HEK293 (cell line): ENCODE data around the gene RAB11FIP5.

Source experiments
- CTCF ChIA-PET: fragments of 350-600 bp; formaldehyde crosslinking; extraction: SDS; loops from one replicate; lab custom pipeline; 2021; ENCODE audit warnings: antibody characterized with exemption; lab: Yijun Ruan, JAX
- POLR2A ChIA-PET: fragments of 300-600 bp; formaldehyde crosslinking; extraction: SDS; loops from one replicate; lab custom pipeline; 2020; ENCODE audit warnings: antibody characterized with exemption, inconsistent platforms; lab: Yijun Ruan, JAX
- H3K27ac ChIP-seq: fragments of 200-500 bp; sonication (Bioruptor generic); 2 replicates; pipeline ENCODE4 v1.5.1; 2014; ENCODE audit warnings: low read depth, low read length, control low read depth, inconsistent platforms; ENCODE audit errors: extremely low read depth
- H3K36me3 ChIP-seq, 2 experiments: fragments of 200-500 bp in 1 of 2; sonication (Bioruptor generic) in 1 of 2; 1 replicate in 1 of 2; 2 replicates in 1 of 2; pipeline ENCODE4 v1.5.1; 2014 to 2017; ENCODE audit warnings: inconsistent platforms in 2 of 2, low read length in 2 of 2; ENCODE audit not compliant: control insufficient read depth in 2 of 2, insufficient read depth in 1 of 2
- H3K4me1 ChIP-seq: fragments of 200-500 bp; sonication (Bioruptor generic); 2 replicates; pipeline ENCODE4 v1.5.1; 2014; ENCODE audit warnings: mild to moderate bottlenecking, low read length, inconsistent platforms; ENCODE audit not compliant: control insufficient read depth, insufficient read depth
- H3K4me3 ChIP-seq: 2 replicates; pipeline ENCODE4 v1.5.1; 2011; ENCODE audit warnings: low read depth, mild to moderate bottlenecking, control low read depth, low read length, moderate library complexity
- H3K9me3 ChIP-seq: fragments of 200-500 bp; sonication (Bioruptor generic); 2 replicates; pipeline ENCODE4 v1.5.1; 2014; ENCODE audit warnings: low read depth, low read length, inconsistent platforms; ENCODE audit not compliant: control insufficient read depth, insufficient read depth
- BCL11A ChIP-seq: fragments of 450-650 bp; formaldehyde crosslinking; IDR thresholded peaks from 2 replicates; pipeline ENCODE4 v1.5.1; 2016; ENCODE audit warnings: low read depth, missing biosample characterization, missing genetic modification characterization
- BCL11B ChIP-seq: fragments of 450-650 bp; formaldehyde crosslinking; IDR thresholded peaks from 2 replicates; pipeline ENCODE4 v1.5.1; 2016; ENCODE audit warnings: low read depth, missing biosample characterization, missing genetic modification characterization
- GLI4 ChIP-seq: fragments of 450-650 bp; formaldehyde crosslinking; IDR thresholded peaks from 2 replicates; pipeline ENCODE4 v1.5.1; 2016; ENCODE audit warnings: missing biosample characterization, missing genetic modification characterization
- SP3 ChIP-seq: fragments of 450-650 bp; formaldehyde crosslinking; IDR thresholded peaks from 2 replicates; pipeline ENCODE4 v1.5.1; 2016; ENCODE audit warnings: missing biosample characterization, missing genetic modification characterization
- ZFHX2 ChIP-seq: fragments of 450-650 bp; formaldehyde crosslinking; conservative IDR thresholded peaks from 2 replicates; pipeline ENCODE4 v1.5.1; 2016; ENCODE audit warnings: missing biosample characterization, missing genetic modification characterization
- ZFP37 ChIP-seq: fragments of 450-650 bp; formaldehyde crosslinking; IDR thresholded peaks from 2 replicates; pipeline ENCODE4 v1.5.1; 2016; ENCODE audit warnings: missing biosample characterization, missing genetic modification characterization
- ZIC2 ChIP-seq: fragments of 450-650 bp; formaldehyde crosslinking; IDR thresholded peaks from 2 replicates; pipeline ENCODE4 v1.5.1; 2016; ENCODE audit warnings: missing biosample characterization, missing genetic modification characterization
- ZNF114 ChIP-seq: fragments of 450-650 bp; formaldehyde crosslinking; IDR thresholded peaks from 2 replicates; pipeline ENCODE4 v1.5.0; 2017; ENCODE audit warnings: missing biosample characterization, missing genetic modification characterization
- ZNF221 ChIP-seq: fragments of 450-650 bp; formaldehyde crosslinking; IDR thresholded peaks from 2 replicates; pipeline ENCODE4 v1.5.1; 2017; ENCODE audit warnings: missing biosample characterization, missing genetic modification characterization, borderline replicate concordance
- ZNF24 ChIP-seq: fragments of 450-650 bp; formaldehyde crosslinking; IDR thresholded peaks from 2 replicates; pipeline ENCODE4 v1.5.1; 2016; ENCODE audit warnings: missing biosample characterization, missing genetic modification characterization
- ZNF311 ChIP-seq: fragments of 450-650 bp; formaldehyde crosslinking; IDR thresholded peaks from 2 replicates; pipeline ENCODE4 v1.5.1; 2017; ENCODE audit warnings: missing biosample characterization, missing genetic modification characterization, borderline replicate concordance
- ZNF660 ChIP-seq: fragments of 450-650 bp; IDR thresholded peaks from 2 replicates; pipeline ENCODE4 v1.5.1; 2018; ENCODE audit warnings: missing biosample characterization, mild to moderate bottlenecking, missing genetic modification characterization
- ZNF670 ChIP-seq: fragments of 450-650 bp; formaldehyde crosslinking; IDR thresholded peaks from 2 replicates; pipeline ENCODE4 v1.5.1; 2016; ENCODE audit warnings: missing biosample characterization, missing genetic modification characterization, low read depth
- ZNF785 ChIP-seq: fragments of 450-650 bp; formaldehyde crosslinking; IDR thresholded peaks from 2 replicates; pipeline ENCODE4 v1.5.1; 2016; ENCODE audit warnings: missing biosample characterization, missing genetic modification characterization
- ZXDB ChIP-seq: fragments of 450-650 bp; formaldehyde crosslinking; IDR thresholded peaks from 2 replicates; pipeline ENCODE4 v1.5.1; 2016; ENCODE audit warnings: missing biosample characterization, missing genetic modification characterization
- TF ChIP-seq, protein P1 (sequence below): sonication (generic); formaldehyde crosslinking; IDR thresholded peaks from 2 replicates; pipeline ENCODE4 v1.8.1; 2022; ENCODE audit warnings: mild to moderate bottlenecking, moderate library complexity, missing genetic modification reagents
- TF ChIP-seq, protein P2 (sequence below): fragments of 450-650 bp; formaldehyde crosslinking; IDR thresholded peaks from 2 replicates; pipeline ENCODE4 v1.5.1; 2016; ENCODE audit warnings: missing biosample characterization, missing genetic modification characterization
- TF ChIP-seq, protein P3 (sequence below): fragments of 450-650 bp; formaldehyde crosslinking; IDR thresholded peaks from 2 replicates; pipeline ENCODE4 v1.5.1; 2016; ENCODE audit warnings: missing biosample characterization, missing genetic modification characterization
- TF ChIP-seq, protein P4 (sequence below): fragments of 450-650 bp; formaldehyde crosslinking; IDR thresholded peaks from 2 replicates; pipeline ENCODE4 v1.5.1; 2016; ENCODE audit warnings: missing biosample characterization, missing genetic modification characterization
- TF ChIP-seq, protein P5 (sequence below): fragments of 450-650 bp; formaldehyde crosslinking; IDR thresholded peaks from 2 replicates; pipeline ENCODE4 v1.5.1; 2017; ENCODE audit warnings: missing biosample characterization, missing genetic modification characterization
- TF ChIP-seq, protein P6 (sequence below): fragments of 450-650 bp; formaldehyde crosslinking; IDR thresholded peaks from 2 replicates; pipeline ENCODE4 v1.5.1; 2016; ENCODE audit warnings: missing biosample characterization, missing genetic modification characterization, low read depth
- TF ChIP-seq, protein P7 (sequence below): fragments of 450-650 bp; formaldehyde crosslinking; IDR thresholded peaks from 2 replicates; pipeline ENCODE4 v1.5.1; 2016; ENCODE audit warnings: missing biosample characterization, missing genetic modification characterization

RAB11FIP5 gene

DNA sequence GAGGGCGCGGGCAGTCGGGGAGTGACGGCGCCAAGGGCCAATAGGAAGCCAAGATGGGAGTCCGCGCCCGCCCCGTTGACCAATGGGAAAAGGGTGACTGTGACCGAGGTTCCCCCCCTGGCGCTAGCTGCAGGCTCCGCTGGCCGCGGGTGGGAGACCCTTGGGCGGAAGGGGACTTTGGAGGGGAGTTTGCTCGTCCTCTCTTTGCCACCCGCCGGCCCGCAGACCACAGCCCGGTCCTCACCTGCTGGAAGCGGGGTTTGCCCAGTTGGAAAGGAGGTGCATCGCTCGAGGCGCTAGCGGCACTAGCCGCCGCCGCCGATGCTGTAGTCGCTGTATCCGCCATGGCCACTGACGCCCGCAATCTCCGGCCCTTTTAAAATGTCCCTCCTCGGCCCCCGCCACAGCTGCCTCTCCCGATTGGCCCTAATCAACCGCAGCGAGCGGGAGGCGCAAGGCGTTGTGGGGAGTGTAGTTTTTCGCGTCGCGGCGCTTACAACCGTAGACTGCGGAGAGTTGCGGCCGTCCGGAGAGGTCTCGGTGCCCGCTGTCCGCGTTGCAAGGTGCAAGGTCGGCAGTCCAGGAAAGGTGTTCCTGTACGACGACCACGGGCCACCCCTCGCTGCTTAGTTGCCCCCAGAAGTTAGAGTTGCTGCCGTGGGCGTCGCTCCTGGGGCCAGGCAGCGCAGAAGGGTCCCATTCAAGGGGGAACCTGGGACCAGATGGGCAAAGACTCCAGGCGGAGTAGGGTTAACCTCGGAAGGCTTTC, 41.2 kb downstream of the RAB11FIP5 start, which contains the start of gene SFXN5 (continued):
- TF ChIP-seq ZNF114 (tag by site-specific recombination) (no peak), ZNF24 (tag by site-specific recombination) (peak; percentile 87), ZNF670 (tag by site-specific recombination) (no peak), ZNF660 (tag by site-specific recombination) (peak; percentile 50; the same call in 1 of the 2 replicates), ZIC2 (peak; percentile 71), ZNF311 (no peak), GLI4 (tag by site-specific recombination) (no peak), ZFHX2 (tag by site-specific recombination) (peak; percentile 29; the same call in 1 of the 2 replicates), ZXDB (tag by site-specific recombination) (peak; percentile 89), SP3 (tag by site-specific recombination) (peak; percentile 64), BCL11A (tag by site-specific recombination) (peak; percentile 90; the same call in 1 of the 2 replicates), BCL11B (peak; percentile 85), ZFP37 (tag by site-specific recombination) (peak; percentile 77; the same call in 1 of the 2 replicates)
- TF ChIP-seq, protein P1, sequence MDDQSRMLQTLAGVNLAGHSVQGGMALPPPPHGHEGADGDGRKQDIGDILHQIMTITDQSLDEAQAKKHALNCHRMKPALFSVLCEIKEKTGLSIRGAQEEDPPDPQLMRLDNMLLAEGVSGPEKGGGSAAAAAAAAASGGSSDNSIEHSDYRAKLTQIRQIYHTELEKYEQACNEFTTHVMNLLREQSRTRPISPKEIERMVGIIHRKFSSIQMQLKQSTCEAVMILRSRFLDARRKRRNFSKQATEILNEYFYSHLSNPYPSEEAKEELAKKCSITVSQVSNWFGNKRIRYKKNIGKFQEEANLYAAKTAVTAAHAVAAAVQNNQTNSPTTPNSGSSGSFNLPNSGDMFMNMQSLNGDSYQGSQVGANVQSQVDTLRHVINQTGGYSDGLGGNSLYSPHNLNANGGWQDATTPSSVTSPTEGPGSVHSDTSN (CRISPR knock-in tag): peak; percentile 93
- TF ChIP-seq, protein P2, sequence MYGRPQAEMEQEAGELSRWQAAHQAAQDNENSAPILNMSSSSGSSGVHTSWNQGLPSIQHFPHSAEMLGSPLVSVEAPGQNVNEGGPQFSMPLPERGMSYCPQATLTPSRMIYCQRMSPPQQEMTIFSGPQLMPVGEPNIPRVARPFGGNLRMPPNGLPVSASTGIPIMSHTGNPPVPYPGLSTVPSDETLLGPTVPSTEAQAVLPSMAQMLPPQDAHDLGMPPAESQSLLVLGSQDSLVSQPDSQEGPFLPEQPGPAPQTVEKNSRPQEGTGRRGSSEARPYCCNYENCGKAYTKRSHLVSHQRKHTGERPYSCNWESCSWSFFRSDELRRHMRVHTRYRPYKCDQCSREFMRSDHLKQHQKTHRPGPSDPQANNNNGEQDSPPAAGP (tag by site-specific recombination): peak; percentile 44; the same call in 1 of the 2 replicates

DNA sequence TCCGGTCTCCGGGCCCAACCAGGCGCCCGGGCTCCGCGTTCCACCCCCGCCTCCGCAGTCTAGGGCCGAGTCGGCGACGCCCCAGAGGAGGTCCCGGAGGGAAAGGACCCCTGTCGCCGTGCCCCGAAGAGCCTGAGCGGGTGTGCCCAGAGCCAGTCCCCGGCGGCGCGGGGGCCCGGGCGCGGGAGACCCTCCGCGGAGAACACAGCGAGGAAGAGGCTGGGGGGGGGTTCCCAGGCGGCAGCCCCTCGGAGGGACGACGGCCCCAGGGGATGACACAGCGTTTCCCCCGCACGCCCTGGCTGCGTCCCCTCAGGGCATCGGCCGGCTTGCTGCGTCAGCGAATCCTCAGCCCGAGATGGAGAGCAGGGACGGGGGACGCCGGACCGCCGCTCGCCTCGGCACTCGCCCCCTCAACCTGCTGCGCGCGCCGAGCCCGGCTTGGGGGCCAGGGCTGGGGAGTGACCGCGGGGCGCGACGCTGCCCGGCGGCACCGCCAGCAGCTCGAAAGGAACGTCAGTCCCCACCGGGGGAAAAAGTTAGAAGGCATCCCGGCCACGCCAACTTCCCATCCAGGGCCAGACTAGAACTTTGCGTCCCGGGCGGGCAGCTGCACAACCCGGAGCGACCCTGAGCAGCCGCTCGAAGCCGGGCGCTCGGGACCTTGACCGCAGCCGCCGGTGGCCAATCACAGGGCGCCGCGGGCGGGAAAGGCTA, 41.9 kb downstream of the RAB11FIP5 start:
- Histone ChIP-seq H3K9me3 (no peaks in the 10 kb centered on the region), H3K4me3 (peak overlapping the region; percentile 90), H3K36me3 (peaks cover 3 to 28% of the 10 kb centered on the region in 2 experiments; a peak in 2 of 3 replicates), H3K27ac (peak overlapping the region; percentile 80), H3K4me1 (no peaks in the 10 kb centered on the region; the same call in 1 of the 2 replicates)
- ChIA-PET POLR2A (interaction anchor here (0.7 to 1.6 kb wide), 4 partner anchors 9 to 86 kb away, joined by 3 to 5 read pairs (median 3); partner anchors contain the start of gene RAB11FIP5), CTCF (interaction anchor here (0.7 kb wide), 1 partner anchor 22 kb away, joined by 4 read pairs; no protein-coding TSS in a partner anchor)
- TF ChIP-seq ZNF24 (tag by site-specific recombination) (no peak), ZNF785 (tag by site-specific recombination) (no peak), ZNF221 (tag by site-specific recombination) (no peak)
- TF ChIP-seq, protein P3, sequence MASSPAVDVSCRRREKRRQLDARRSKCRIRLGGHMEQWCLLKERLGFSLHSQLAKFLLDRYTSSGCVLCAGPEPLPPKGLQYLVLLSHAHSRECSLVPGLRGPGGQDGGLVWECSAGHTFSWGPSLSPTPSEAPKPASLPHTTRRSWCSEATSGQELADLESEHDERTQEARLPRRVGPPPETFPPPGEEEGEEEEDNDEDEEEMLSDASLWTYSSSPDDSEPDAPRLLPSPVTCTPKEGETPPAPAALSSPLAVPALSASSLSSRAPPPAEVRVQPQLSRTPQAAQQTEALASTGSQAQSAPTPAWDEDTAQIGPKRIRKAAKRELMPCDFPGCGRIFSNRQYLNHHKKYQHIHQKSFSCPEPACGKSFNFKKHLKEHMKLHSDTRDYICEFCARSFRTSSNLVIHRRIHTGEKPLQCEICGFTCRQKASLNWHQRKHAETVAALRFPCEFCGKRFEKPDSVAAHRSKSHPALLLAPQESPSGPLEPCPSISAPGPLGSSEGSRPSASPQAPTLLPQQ (tag by site-specific recombination): no peak
- TF ChIP-seq, protein P4, sequence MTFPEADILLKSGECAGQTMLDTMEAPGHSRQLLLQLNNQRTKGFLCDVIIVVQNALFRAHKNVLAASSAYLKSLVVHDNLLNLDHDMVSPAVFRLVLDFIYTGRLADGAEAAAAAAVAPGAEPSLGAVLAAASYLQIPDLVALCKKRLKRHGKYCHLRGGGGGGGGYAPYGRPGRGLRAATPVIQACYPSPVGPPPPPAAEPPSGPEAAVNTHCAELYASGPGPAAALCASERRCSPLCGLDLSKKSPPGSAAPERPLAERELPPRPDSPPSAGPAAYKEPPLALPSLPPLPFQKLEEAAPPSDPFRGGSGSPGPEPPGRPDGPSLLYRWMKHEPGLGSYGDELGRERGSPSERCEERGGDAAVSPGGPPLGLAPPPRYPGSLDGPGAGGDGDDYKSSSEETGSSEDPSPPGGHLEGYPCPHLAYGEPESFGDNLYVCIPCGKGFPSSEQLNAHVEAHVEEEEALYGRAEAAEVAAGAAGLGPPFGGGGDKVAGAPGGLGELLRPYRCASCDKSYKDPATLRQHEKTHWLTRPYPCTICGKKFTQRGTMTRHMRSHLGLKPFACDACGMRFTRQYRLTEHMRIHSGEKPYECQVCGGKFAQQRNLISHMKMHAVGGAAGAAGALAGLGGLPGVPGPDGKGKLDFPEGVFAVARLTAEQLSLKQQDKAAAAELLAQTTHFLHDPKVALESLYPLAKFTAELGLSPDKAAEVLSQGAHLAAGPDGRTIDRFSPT (tag by site-specific recombination): 0 out of 2 replicates have a peak, but pooled peaks have one; percentile 15
- TF ChIP-seq, protein P5, sequence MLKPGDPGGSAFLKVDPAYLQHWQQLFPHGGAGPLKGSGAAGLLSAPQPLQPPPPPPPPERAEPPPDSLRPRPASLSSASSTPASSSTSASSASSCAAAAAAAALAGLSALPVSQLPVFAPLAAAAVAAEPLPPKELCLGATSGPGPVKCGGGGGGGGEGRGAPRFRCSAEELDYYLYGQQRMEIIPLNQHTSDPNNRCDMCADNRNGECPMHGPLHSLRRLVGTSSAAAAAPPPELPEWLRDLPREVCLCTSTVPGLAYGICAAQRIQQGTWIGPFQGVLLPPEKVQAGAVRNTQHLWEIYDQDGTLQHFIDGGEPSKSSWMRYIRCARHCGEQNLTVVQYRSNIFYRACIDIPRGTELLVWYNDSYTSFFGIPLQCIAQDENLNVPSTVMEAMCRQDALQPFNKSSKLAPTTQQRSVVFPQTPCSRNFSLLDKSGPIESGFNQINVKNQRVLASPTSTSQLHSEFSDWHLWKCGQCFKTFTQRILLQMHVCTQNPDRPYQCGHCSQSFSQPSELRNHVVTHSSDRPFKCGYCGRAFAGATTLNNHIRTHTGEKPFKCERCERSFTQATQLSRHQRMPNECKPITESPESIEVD: no peak
- TF ChIP-seq, protein P6, sequence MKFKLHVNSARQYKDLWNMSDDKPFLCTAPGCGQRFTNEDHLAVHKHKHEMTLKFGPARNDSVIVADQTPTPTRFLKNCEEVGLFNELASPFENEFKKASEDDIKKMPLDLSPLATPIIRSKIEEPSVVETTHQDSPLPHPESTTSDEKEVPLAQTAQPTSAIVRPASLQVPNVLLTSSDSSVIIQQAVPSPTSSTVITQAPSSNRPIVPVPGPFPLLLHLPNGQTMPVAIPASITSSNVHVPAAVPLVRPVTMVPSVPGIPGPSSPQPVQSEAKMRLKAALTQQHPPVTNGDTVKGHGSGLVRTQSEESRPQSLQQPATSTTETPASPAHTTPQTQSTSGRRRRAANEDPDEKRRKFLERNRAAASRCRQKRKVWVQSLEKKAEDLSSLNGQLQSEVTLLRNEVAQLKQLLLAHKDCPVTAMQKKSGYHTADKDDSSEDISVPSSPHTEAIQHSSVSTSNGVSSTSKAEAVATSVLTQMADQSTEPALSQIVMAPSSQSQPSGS (tag by site-specific recombination): no peak
- TF ChIP-seq, protein P7, sequence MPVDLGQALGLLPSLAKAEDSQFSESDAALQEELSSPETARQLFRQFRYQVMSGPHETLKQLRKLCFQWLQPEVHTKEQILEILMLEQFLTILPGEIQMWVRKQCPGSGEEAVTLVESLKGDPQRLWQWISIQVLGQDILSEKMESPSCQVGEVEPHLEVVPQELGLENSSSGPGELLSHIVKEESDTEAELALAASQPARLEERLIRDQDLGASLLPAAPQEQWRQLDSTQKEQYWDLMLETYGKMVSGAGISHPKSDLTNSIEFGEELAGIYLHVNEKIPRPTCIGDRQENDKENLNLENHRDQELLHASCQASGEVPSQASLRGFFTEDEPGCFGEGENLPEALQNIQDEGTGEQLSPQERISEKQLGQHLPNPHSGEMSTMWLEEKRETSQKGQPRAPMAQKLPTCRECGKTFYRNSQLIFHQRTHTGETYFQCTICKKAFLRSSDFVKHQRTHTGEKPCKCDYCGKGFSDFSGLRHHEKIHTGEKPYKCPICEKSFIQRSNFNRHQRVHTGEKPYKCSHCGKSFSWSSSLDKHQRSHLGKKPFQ (tag by site-specific recombination): no peak
